ENCODE data around the gene HOXA4.

Gene HOXA4

GRCh38 chr7:27101957-27102580 lies 28.5 kb downstream of the HOXA4 start:
- DNase-seq, result no peak

- no peak for DNase-seq
Measured at GRCh38 chr7:27101171-27101956, 29.2 kb downstream of the HOXA4 start.

- DNase-seq, result no peak
Measured at GRCh38 chr7:27100694-27101170, 29.8 kb downstream of the HOXA4 start.

- no peak for DNase-seq
Measured at GRCh38 chr7:27099453-27100370, 30.8 kb downstream of the HOXA4 start.

GRCh38 chr7:27098578-27099451 lies 31.7 kb downstream of the HOXA4 start:
- no peak for DNase-seq

- DNase-seq, result no peak
Measured at GRCh38 chr7:27097686-27098577, 32.6 kb downstream of the HOXA4 start.

GRCh38 chr7:27096768-27097514 lies 33.6 kb downstream of the HOXA4 start:
- DNase-seq, result no peak

GRCh38 chr7:27095897-27096767 lies 34.4 kb downstream of the HOXA4 start, which contains the start of gene HOXA1:
TSS of gene HOXA1 (minus strand) at chr7:27096000. CDS start at chr7:27095912, 88 bp downstream.
- DNase-seq, result peak; percentile 94

GRCh38 chr7:27095050-27095896 lies 35.3 kb downstream of the HOXA4 start:
- DNase-seq, result no peak

GRCh38 chr7:27094304-27095049 lies 36.1 kb downstream of the HOXA4 start:
- DNase-seq, result no peak

- DNase-seq, result no peak
Measured at GRCh38 chr7:27093184-27093895, 37.2 kb downstream of the HOXA4 start.

- DNase-seq, result no peak
Measured at GRCh38 chr7:27092819-27093110, 37.8 kb downstream of the HOXA4 start.

- DNase-seq, result no peak
Measured at GRCh38 chr7:27091941-27092818, 38.4 kb downstream of the HOXA4 start.

- DNase-seq, result no peak
Measured at GRCh38 chr7:27091105-27091504, 39.5 kb downstream of the HOXA4 start.

- DNase-seq, result no peak
Measured at GRCh38 chr7:27088002-27088922, 42.3 kb downstream of the HOXA4 start.
